CD14-positive monocyte (primary cell): ENCODE results near the gene MAP1LC3B2. TPM values are rescaled to one million over a fixed set of nuclear protein-coding genes. Genes with fewer than 3 reads are reported as not detected.

Experiments
- DNase-seq, 3 donors: peaks; one replicate each; pipeline ENCODE4 v3.0.0-alpha.2; 2011 to 2022
- H2AFZ ChIP-seq: 2 replicates; pipeline ENCODE4 v1.6.0; 2012; ENCODE audit warnings: mild to moderate bottlenecking, low read depth, low read length, inconsistent platforms; ENCODE audit not compliant: insufficient read depth, poor library complexity, severe bottlenecking
- H3K27ac ChIP-seq, 2 donors: 1 replicate in 1 of 2; 2 replicates in 1 of 2; pipeline ENCODE4 v1.5.1; 2012 to 2013; ENCODE audit warnings: low read length in 2 of 2, control low read depth in 1 of 2, inconsistent platforms in 1 of 2, low read depth in 1 of 2, mild to moderate bottlenecking in 1 of 2
- H3K27me3 ChIP-seq, 2 donors: one replicate each; pipeline versions ENCODE4 v1.6.0 to v1.6.1; 2011 to 2013; ENCODE audit warnings: low read length in 2 of 2; ENCODE audit not compliant: control insufficient read depth in 2 of 2, insufficient read depth in 2 of 2
- H3K36me3 ChIP-seq, 2 donors: replicated peaks in 1 of 2; 1 replicate in 1 of 2; 2 replicates in 1 of 2; pipeline versions ENCODE4 v1.5.1 to v1.6.1; 2012 to 2013; ENCODE audit warnings: low read length in 2 of 2, control low read depth in 1 of 2, inconsistent platforms in 1 of 2, mild to moderate bottlenecking in 1 of 2; ENCODE audit not compliant: insufficient read depth in 2 of 2, control insufficient read depth in 1 of 2
- H3K4me1 ChIP-seq, 2 donors: 1 replicate in 1 of 2; 2 replicates in 1 of 2; pipeline versions ENCODE4 v1.5.1 to v1.6.1; 2012 to 2013; ENCODE audit warnings: low read length in 2 of 2, control low read depth in 1 of 2, inconsistent platforms in 1 of 2, mild to moderate bottlenecking in 1 of 2, moderate library complexity in 1 of 2; ENCODE audit not compliant: insufficient read depth in 2 of 2, control insufficient read depth in 1 of 2
- H3K4me2 ChIP-seq: replicated peaks from 2 replicates; pipeline ENCODE3; 2012; ENCODE audit warnings: low read length, moderate library complexity, mild to moderate bottlenecking; ENCODE audit not compliant: poor library complexity, severe bottlenecking; ENCODE audit errors: extremely low read depth
- H3K4me3 ChIP-seq, 3 experiments: fragments of 200-600 bp in 1 of 3; sonication (generic) in 1 of 3; replicated peaks in 1 of 3; 1 replicate in 2 of 3; 2 replicates in 1 of 3; pipeline ENCODE4 v1.5.1; 2011 to 2013; ENCODE audit warnings: low read length in 3 of 3, mild to moderate bottlenecking in 3 of 3, control low read depth in 2 of 3, low read depth in 2 of 3, inconsistent platforms in 1 of 3, moderate library complexity in 1 of 3
- H3K79me2 ChIP-seq: 2 replicates; pipeline ENCODE4 v1.6.0; 2012; ENCODE audit warnings: mild to moderate bottlenecking, control low read depth, inconsistent platforms, low read length, moderate library complexity; ENCODE audit not compliant: insufficient read depth
- H3K9ac ChIP-seq: 2 replicates; pipeline ENCODE4 v1.6.0; 2017; ENCODE audit warnings: low read length, mild to moderate bottlenecking; ENCODE audit not compliant: insufficient read depth, poor library complexity, severe bottlenecking
- H3K9me3 ChIP-seq, 2 donors: replicated peaks in 1 of 2; 1 replicate in 1 of 2; 2 replicates in 1 of 2; pipeline versions ENCODE4 v1.5.1 to v1.6.1; 2012 to 2013; ENCODE audit warnings: low read length in 2 of 2, control low read depth in 1 of 2; ENCODE audit not compliant: control insufficient read depth in 1 of 2, insufficient read depth in 1 of 2
- H4K20me1 ChIP-seq: 2 replicates; pipeline ENCODE4 v1.6.0; 2012; ENCODE audit warnings: mild to moderate bottlenecking, low read length, control low read depth, moderate library complexity; ENCODE audit not compliant: insufficient read depth
- H3K27ac Mint-ChIP-seq, 7 donors: one replicate each; pipeline ENCODE4 v1.8.0; 2020; ENCODE audit warnings: mild to moderate bottlenecking in 7 of 7, mixed read lengths in 7 of 7, moderate library complexity in 6 of 7, inconsistent platforms in 2 of 7
- H3K27me3 Mint-ChIP-seq, 3 donors: one replicate each; pipeline ENCODE4 v1.8.0; 2021 to 2022; ENCODE audit warnings: low read depth in 3 of 3, mild to moderate bottlenecking in 3 of 3, mixed read lengths in 3 of 3, moderate library complexity in 3 of 3, inconsistent platforms in 1 of 3
- H3K36me3 Mint-ChIP-seq, 2 donors: one replicate each; pipeline ENCODE4 v1.8.0; 2020; ENCODE audit warnings: mixed read lengths in 2 of 2, inconsistent platforms in 1 of 2, mild to moderate bottlenecking in 1 of 2
- H3K4me1 Mint-ChIP-seq: one replicate; pipeline ENCODE4 v1.8.0; 2020; ENCODE audit warnings: mild to moderate bottlenecking, mixed read lengths
- H3K4me3 Mint-ChIP-seq, 2 donors: one replicate each; pipeline ENCODE4 v1.8.0; 2020; ENCODE audit warnings: mild to moderate bottlenecking in 2 of 2, mixed read lengths in 2 of 2, moderate library complexity in 1 of 2
- H3K9me3 Mint-ChIP-seq, 7 donors: one replicate each; pipeline ENCODE4 v1.8.0; 2020 to 2022; ENCODE audit warnings: mixed read lengths in 7 of 7, mild to moderate bottlenecking in 6 of 7, moderate library complexity in 6 of 7, inconsistent platforms in 2 of 7
- WGBS: methylation state at CpG from one replicate; pipeline ENCODE4 v1.1.5; 2013; ENCODE audit warnings: missing lambda C conversion rate; ENCODE audit not compliant: insufficient coverage; 5-methylcytosine and 5-hydroxymethylcytosine counted together
- intact Hi-C, 2 donors: fragments of 100-400 bp; cut with micrococcal nuclease; formaldehyde crosslinking; loops; one replicate each; pipeline versions ENCODE4 v1.15.0 to v1.15.1; 2023
- polyA plus RNA-seq, 3 donors: library from polyadenylated mRNA; depleted of rRNA in 1 of 3; unstranded in 2 of 3; stranded (reverse) in 1 of 3; fragments of 300-500 nt in 2 of 3; fragments of >200 nt in 1 of 3; fragmentation: Illumina TruSeq in 2 of 3; gene quantifications; 1 replicate in 2 of 3; 2 replicates in 1 of 3; pipeline ENCODE4 v1.2.3, GENCODE V29; 2012 to 2021
- TF ChIP-seq, protein P1 (sequence below): fragments of 200-600 bp; IDR thresholded peaks from one replicate; pipeline ENCODE4 v1.8.0; 2022; ENCODE audit warnings: antibody characterized with exemption, mild to moderate bottlenecking

MAP1LC3B2 gene
- polyA plus RNA-seq, 3 donors, result 2.6 to 12.9 (median 6.4) TPM

- intact Hi-C loops, result no loop called here
- TF ChIP-seq, protein P1, sequence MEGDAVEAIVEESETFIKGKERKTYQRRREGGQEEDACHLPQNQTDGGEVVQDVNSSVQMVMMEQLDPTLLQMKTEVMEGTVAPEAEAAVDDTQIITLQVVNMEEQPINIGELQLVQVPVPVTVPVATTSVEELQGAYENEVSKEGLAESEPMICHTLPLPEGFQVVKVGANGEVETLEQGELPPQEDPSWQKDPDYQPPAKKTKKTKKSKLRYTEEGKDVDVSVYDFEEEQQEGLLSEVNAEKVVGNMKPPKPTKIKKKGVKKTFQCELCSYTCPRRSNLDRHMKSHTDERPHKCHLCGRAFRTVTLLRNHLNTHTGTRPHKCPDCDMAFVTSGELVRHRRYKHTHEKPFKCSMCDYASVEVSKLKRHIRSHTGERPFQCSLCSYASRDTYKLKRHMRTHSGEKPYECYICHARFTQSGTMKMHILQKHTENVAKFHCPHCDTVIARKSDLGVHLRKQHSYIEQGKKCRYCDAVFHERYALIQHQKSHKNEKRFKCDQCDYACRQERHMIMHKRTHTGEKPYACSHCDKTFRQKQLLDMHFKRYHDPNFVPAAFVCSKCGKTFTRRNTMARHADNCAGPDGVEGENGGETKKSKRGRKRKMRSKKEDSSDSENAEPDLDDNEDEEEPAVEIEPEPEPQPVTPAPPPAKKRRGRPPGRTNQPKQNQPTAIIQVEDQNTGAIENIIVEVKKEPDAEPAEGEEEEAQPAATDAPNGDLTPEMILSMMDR, result no peak
Observed at GRCh38 chr12:116587270-116587669, 28.1 kb downstream of the MAP1LC3B2 start.

GRCh38 chr12:116588390-116589028, 29.3 kb downstream of the MAP1LC3B2 start:
- no peak overlapping the region for H3K9ac ChIP-seq
- TF ChIP-seq, protein P1, result no peak
- no peak overlapping the region for H3K4me3 ChIP-seq
- no peak overlapping the region for H3K27ac ChIP-seq
- no peak for DNase-seq
- H3K4me3 Mint-ChIP-seq, result no peak overlapping the region
- peaks cover 25 to 27% of the 10 kb centered on the region in 2 donors for H3K4me1 ChIP-seq
- H3K36me3 ChIP-seq, result no peaks in the 10 kb centered on the region
- H3K36me3 Mint-ChIP-seq, result peaks cover 2% of the 10 kb centered on the region in 2 donors
- no peak overlapping the region for H3K27ac Mint-ChIP-seq
- intact Hi-C loops, result no loop called here
- H3K4me2 ChIP-seq, result no peak overlapping the region
- H3K9me3 Mint-ChIP-seq, result peaks cover 10 to 16% (median 13%) of the 10 kb centered on the region in 7 donors
- no peaks in the 10 kb centered on the region for H3K79me2 ChIP-seq
- peaks cover 0 to 4% (median 0%) of the 10 kb centered on the region in 3 donors for H3K27me3 Mint-ChIP-seq
- no peaks in the 10 kb centered on the region for H4K20me1 ChIP-seq
- peaks cover 20% of the 10 kb centered on the region for H3K4me1 Mint-ChIP-seq
- no peak overlapping the region for H2AFZ ChIP-seq
- no peaks in the 10 kb centered on the region for H3K27me3 ChIP-seq
- H3K9me3 ChIP-seq, result peaks cover 8 to 9% of the 10 kb centered on the region in 2 donors
- WGBS, result 100% methylated on average over 3 of the region's 5 CpGs

More at GRCh38 chr12:116587270-116587669, 28.1 kb downstream of the MAP1LC3B2 start:
- Mint-ChIP-seq H3K27ac (peak overlapping the region in 1 of 7 donors; percentile 10), H3K9me3 (peaks cover 10 to 16% (median 13%) of the 10 kb centered on the region in 7 donors), H3K27me3 (peaks cover 0 to 4% (median 0%) of the 10 kb centered on the region in 3 donors), H3K4me1 (peaks cover 11% of the 10 kb centered on the region), H3K4me3 (no peak overlapping the region), H3K36me3 (no peaks in the 10 kb centered on the region)
- H3K9me3 ChIP-seq, result peaks cover 8 to 9% of the 10 kb centered on the region in 2 donors
- peaks cover 13 to 14% of the 10 kb centered on the region in 2 donors for H3K4me1 ChIP-seq
- no peak overlapping the region for H2AFZ ChIP-seq
- H3K36me3 ChIP-seq, result no peaks in the 10 kb centered on the region
- no peak overlapping the region for H3K4me2 ChIP-seq
- H4K20me1 ChIP-seq, result no peaks in the 10 kb centered on the region
- H3K4me3 ChIP-seq, result no peak overlapping the region
- no peak overlapping the region for H3K9ac ChIP-seq
- DNase-seq, result no peak
- no CpG with 5 or more reads among the region's 2 CpGs for WGBS
- no peaks in the 10 kb centered on the region for H3K79me2 ChIP-seq
- H3K27me3 ChIP-seq, result no peaks in the 10 kb centered on the region
- H3K27ac ChIP-seq, result no peak overlapping the region
